ENCODE measurements around the gene RREB1. TPM values are rescaled to one million over a fixed set of nuclear protein-coding genes. Genes with fewer than 3 reads are reported as not detected.

Gene RREB1
- total RNA-seq, 2 donors from 2014 or later = 58.4 to 71.0 TPM

DNA sequence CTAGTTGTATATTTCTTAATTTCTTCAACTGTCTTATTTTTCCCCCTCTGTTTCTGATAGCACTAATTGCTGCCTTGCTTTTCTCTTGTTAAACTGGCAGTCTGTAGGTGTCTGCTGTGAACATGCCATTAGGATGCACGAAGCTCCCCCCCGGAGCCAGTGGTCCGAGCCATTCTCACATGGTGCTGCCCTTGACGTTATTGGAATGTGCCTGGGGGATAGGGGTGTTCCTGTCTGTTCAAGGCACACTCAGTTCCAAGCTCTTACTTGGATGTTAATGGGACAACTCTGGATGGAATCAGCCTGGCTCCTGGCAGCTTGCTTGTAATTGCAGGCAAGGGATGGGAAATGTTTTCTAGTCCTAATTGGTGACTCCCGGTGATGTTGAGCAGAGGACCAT, 68.4 kb downstream of the RREB1 start:
- 41% methylated on average over 5 of the region's 5 CpGs for WGBS
- intact Hi-C loops (cut with DNase I) = no loop called here

GRCh38 chr6:7178280-7178679, 70.5 kb downstream of the RREB1 start:
- Histone ChIP-seq H3K36me3 (peaks cover 0 to 7% of the 10 kb centered on the region in 2 donors), H3K27me3 (replicated peaks; ENCODE audit: insufficient read depth) (no peaks in the 10 kb centered on the region), H3K9me3 (no peaks in the 10 kb centered on the region), H3K4me3 (no peak overlapping the region), H3K4me1 (replicated peaks) (peaks cover 5% of the 10 kb centered on the region), H3K27ac (no peak overlapping the region)
- no peak for DNase-seq (ENCODE audit: low spot score)
- intact Hi-C loops (cut with DNase I) = no loop called here
- 69% methylated on average over 4 of the region's 4 CpGs for WGBS
- no peak for TF ChIP-seq POLR2AphosphoS5 (IDR thresholded peaks at IDR 0.05)
- TF ChIP-seq CTCF (IDR thresholded peaks at IDR 0.05) = no peak
- TF ChIP-seq POLR2A (IDR thresholded peaks at IDR 0.05) = no peak

More for the DNA sequence above, 68.4 kb downstream of the RREB1 start:
- Histone ChIP-seq H3K9me3 (no peaks in the 10 kb centered on the region), H3K4me3 (no peak overlapping the region), H3K4me1 (replicated peaks) (peaks cover 5% of the 10 kb centered on the region), H3K27ac (no peak overlapping the region), H3K36me3 (no peaks in the 10 kb centered on the region), H3K27me3 (replicated peaks; ENCODE audit: insufficient read depth) (no peaks in the 10 kb centered on the region)
- DNase-seq (ENCODE audit: low spot score) = no peak
- no peak for TF ChIP-seq CTCF (IDR thresholded peaks at IDR 0.05)
- TF ChIP-seq POLR2AphosphoS5 (IDR thresholded peaks at IDR 0.05) = no peak
- no peak for TF ChIP-seq POLR2A (IDR thresholded peaks at IDR 0.05)

- Histone ChIP-seq H3K36me3 (peaks cover 0 to 7% of the 10 kb centered on the region in 2 donors), H3K4me3 (no peak overlapping the region), H3K4me1 (replicated peaks) (peaks cover 5% of the 10 kb centered on the region), H3K27ac (no peak overlapping the region), H3K27me3 (replicated peaks; ENCODE audit: insufficient read depth) (no peaks in the 10 kb centered on the region), H3K9me3 (no peaks in the 10 kb centered on the region)
- DNase-seq (ENCODE audit: low spot score) = no peak
- 91% methylated on average over 4 of the region's 4 CpGs for WGBS
- intact Hi-C loops (cut with DNase I) = no loop called here
- no peak for TF ChIP-seq POLR2A (IDR thresholded peaks at IDR 0.05)
- TF ChIP-seq CTCF (IDR thresholded peaks at IDR 0.05) = no peak
- no peak for TF ChIP-seq POLR2AphosphoS5 (IDR thresholded peaks at IDR 0.05)
Measured at GRCh38 chr6:7180751-7181150, 73.0 kb downstream of the RREB1 start.

DNA sequence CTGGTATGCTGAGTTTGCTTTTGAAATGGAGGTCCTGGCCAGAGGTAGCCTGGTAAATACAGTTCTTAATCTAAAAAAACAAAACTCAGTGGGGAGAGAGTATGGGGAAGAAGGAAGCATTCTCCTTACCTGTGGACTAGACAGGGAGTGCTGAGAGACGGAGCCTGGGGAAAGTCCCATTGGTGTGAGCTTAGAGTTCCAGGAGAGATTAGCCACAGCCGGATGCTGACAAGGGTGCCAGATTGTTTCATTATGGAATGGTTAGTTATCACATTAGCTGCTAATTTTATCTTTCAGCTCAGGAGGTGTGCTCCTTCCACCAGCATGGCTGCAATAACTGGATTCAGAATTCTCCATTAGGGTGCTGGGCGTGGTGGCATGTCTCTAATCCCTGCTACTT, 75.9 kb downstream of the RREB1 start:
- Histone ChIP-seq H3K4me3 (no peak overlapping the region), H3K27ac (no peak overlapping the region), H3K4me1 (replicated peaks) (no peaks in the 10 kb centered on the region), H3K36me3 (peaks cover 2 to 7% of the 10 kb centered on the region in 2 donors), H3K27me3 (replicated peaks; ENCODE audit: insufficient read depth) (no peaks in the 10 kb centered on the region), H3K9me3 (no peaks in the 10 kb centered on the region)
- WGBS = 93% methylated on average over 3 of the region's 3 CpGs
- DNase-seq (ENCODE audit: low spot score) = no peak
- TF ChIP-seq CTCF (IDR thresholded peaks at IDR 0.05) = no peak
- TF ChIP-seq POLR2A (IDR thresholded peaks at IDR 0.05) = no peak
- no peak for TF ChIP-seq POLR2AphosphoS5 (IDR thresholded peaks at IDR 0.05)
- intact Hi-C loops (cut with DNase I) = no loop called here

- intact Hi-C loops (cut with DNase I) = no loop called here
- no peak for DNase-seq (ENCODE audit: low spot score)
- WGBS = 95% methylated on average over 1 of the region's 1 CpG
- Histone ChIP-seq H3K36me3 (peaks cover 7 to 9% of the 10 kb centered on the region in 2 donors), H3K27ac (no peak overlapping the region), H3K4me3 (no peak overlapping the region), H3K4me1 (replicated peaks) (no peaks in the 10 kb centered on the region), H3K9me3 (no peaks in the 10 kb centered on the region), H3K27me3 (replicated peaks; ENCODE audit: insufficient read depth) (no peaks in the 10 kb centered on the region)
- no peak for TF ChIP-seq POLR2AphosphoS5 (IDR thresholded peaks at IDR 0.05)
Measured at GRCh38 chr6:7184502-7184901, 76.7 kb downstream of the RREB1 start.

Measured in prostate gland (tissue), 2 donors.